Tibial nerve (tissue), 4 donors: Measurements from ENCODE around the gene STUM. TPM values are rescaled to one million over a fixed set of nuclear protein-coding genes. Genes with fewer than 3 reads are reported as not detected.

Source experiments
- DNase-seq, 2 donors: peaks; one replicate each; pipeline ENCODE4 v3.0.0-alpha.2; 2019; ENCODE audit warnings: low spot score in 2 of 2
- H3K27ac ChIP-seq, 4 donors: fragments of 200-600 bp; sonication (generic) in 3 of 4; one replicate each; pipeline ENCODE4 v1.5.1; 2017 to 2019; ENCODE audit warnings: mild to moderate bottlenecking in 1 of 4
- H3K27me3 ChIP-seq, 2 donors: fragments of 200-600 bp; sonication (generic) in 1 of 2; one replicate each; pipeline versions ENCODE4 v1.5.1 to v1.6.0; 2017 to 2019
- H3K36me3 ChIP-seq, 3 donors: fragments of 200-600 bp; sonication (generic); one replicate each; pipeline ENCODE4 v1.5.1; 2018 to 2019
- H3K4me1 ChIP-seq, 4 donors: fragments of 200-600 bp; sonication (generic) in 3 of 4; one replicate each; pipeline ENCODE4 v1.5.1; 2017 to 2019
- H3K4me3 ChIP-seq, 4 donors: fragments of 200-600 bp; sonication (generic) in 3 of 4; one replicate each; pipeline ENCODE4 v1.5.1; 2017 to 2019; ENCODE audit warnings: mild to moderate bottlenecking in 1 of 4, moderate library complexity in 1 of 4
- H3K9me3 ChIP-seq, 4 donors: fragments of 200-600 bp; sonication (generic) in 3 of 4; one replicate each; pipeline ENCODE4 v1.5.1; 2017 to 2019
- CTCF ChIP-seq, 5 experiments: fragments of 200-600 bp in 3 of 5; fragments of 450-650 bp in 2 of 5; sonication (generic) in 3 of 5; IDR thresholded peaks; one replicate each; pipeline ENCODE4 v1.5.1; 2016 to 2019; ENCODE audit warnings: antibody characterized with exemption in 5 of 5, mild to moderate bottlenecking in 3 of 5, moderate library complexity in 2 of 5
- EP300 ChIP-seq, 2 donors: sonication (generic); formaldehyde crosslinking; IDR thresholded peaks; one replicate each; pipeline ENCODE4 v1.6.1; 2017; ENCODE audit warnings: antibody characterized with exemption in 2 of 2, mild to moderate bottlenecking in 1 of 2
- POLR2A ChIP-seq, 2 donors: fragments of 450-650 bp; IDR thresholded peaks; one replicate each; pipeline ENCODE4 v1.6.1; 2017; ENCODE audit warnings: antibody characterized with exemption in 2 of 2, mild to moderate bottlenecking in 2 of 2, moderate library complexity in 2 of 2
- WGBS, 2 donors: methylation state at CpG; one replicate each; pipeline ENCODE4 v1.1.5; 2018; 5-methylcytosine and 5-hydroxymethylcytosine counted together
- total RNA-seq, 4 donors: library from RNA; depleted of rRNA; stranded (reverse); fragments of >200 nt; gene quantifications; one replicate each; pipeline ENCODE4 v1.1.0, GENCODE V29; 2016

The STUM gene
- total RNA-seq, 4 donors from 2014 or later: 4.8 to 7.5 (median 6.9) TPM

DNA sequence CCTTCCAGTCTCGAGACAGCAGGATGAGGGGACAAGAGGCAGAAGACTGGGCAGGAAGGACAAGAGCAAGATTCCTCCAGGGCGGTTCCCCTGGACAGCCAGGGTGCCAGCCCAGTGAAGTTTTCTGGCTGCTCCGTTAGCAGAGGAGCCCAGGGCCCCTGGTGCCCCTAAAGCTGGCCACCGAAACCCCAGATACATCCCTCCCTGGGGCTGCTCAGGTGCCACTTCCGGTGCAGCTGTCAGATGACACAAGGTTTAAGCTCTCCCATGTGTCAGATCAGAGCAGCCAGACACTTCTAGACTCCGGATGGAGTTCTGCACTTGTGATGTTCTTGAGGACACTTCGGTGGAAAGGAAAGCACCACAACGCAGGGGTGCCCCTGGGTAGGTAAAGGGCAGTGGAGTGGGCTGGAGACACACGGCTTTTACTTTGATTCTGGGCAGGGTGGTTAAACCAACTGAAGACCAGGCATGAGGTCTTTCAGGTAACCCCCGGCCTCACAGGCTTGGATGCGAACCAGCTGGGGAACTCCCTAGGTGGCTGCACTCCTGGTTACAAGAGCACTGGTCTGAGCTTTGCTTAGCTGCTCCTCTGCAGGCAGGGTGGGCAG, 104.9 kb downstream of the STUM start:
- no peak for DNase-seq
- Histone ChIP-seq H3K4me1 (peaks cover 0 to 66% (median 50%) of the 10 kb centered on the region in 4 donors), H3K27ac (peak overlapping the region in 2 of 4 donors; percentile 67 to 75), H3K4me3 (no peak overlapping the region), H3K27me3 (no peaks in the 10 kb centered on the region), H3K9me3 (no peaks in the 10 kb centered on the region), H3K36me3 (peaks cover 0 to 8% (median 0%) of the 10 kb centered on the region in 3 donors)
- no peak for TF ChIP-seq CTCF (IDR thresholded peaks at IDR 0.05)
- TF ChIP-seq EP300 (IDR thresholded peaks at IDR 0.05): no peak
- no peak for TF ChIP-seq POLR2A (IDR thresholded peaks at IDR 0.05)
- 81 to 82% methylated on average over 7 to 10 of the region's 11 CpGs for WGBS, 2 donors

- TF ChIP-seq CTCF (IDR thresholded peaks at IDR 0.05) (no peak), EP300 (IDR thresholded peaks at IDR 0.05) (no peak), POLR2A (IDR thresholded peaks at IDR 0.05) (no peak)
- Histone ChIP-seq H3K27ac (peak overlapping the region in 2 of 4 donors; percentile 67 to 75), H3K27me3 (no peaks in the 10 kb centered on the region), H3K36me3 (peaks cover 0 to under 1% (median 0%) of the 10 kb centered on the region in 3 donors), H3K4me3 (no peak overlapping the region), H3K4me1 (peaks cover 0 to 73% (median 57%) of the 10 kb centered on the region in 4 donors), H3K9me3 (no peaks in the 10 kb centered on the region)
- WGBS, 2 donors: 25 to 27% methylated on average over 8 of the region's 8 CpGs
- DNase-seq: no peak
Measured at GRCh38 chr1:226654046-226654667, 105.6 kb downstream of the STUM start.

DNA sequence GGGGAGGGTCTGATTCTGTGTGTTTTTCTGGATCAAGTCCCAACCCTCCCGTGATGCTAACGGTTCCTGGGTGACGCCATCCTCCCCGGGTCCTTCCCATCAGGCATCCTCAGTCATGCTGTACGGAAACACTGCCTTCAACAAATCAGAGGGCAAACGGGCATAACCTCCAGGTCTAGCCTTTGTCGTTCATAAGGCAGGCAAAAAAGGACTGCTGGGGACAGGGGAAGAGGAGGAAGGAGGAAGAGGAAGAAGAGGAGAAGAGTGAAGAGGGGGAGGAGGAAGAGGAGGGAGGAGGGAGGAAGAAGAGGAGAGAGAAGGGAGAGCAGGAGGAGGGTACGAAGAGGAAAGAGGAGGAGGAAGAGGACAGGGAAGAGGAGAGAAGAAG, 106.1 kb downstream of the STUM start:
- Histone ChIP-seq H3K36me3 (no peaks in the 10 kb centered on the region), H3K4me1 (peaks cover 0 to 77% (median 62%) of the 10 kb centered on the region in 4 donors), H3K27me3 (no peaks in the 10 kb centered on the region), H3K4me3 (no peak overlapping the region), H3K27ac (peak overlapping the region in 2 of 4 donors; percentile 67 to 75), H3K9me3 (no peaks in the 10 kb centered on the region)
- WGBS, 2 donors: 46 to 51% methylated on average over 8 of the region's 8 CpGs
- TF ChIP-seq POLR2A (IDR thresholded peaks at IDR 0.05) (no peak), EP300 (IDR thresholded peaks at IDR 0.05) (no peak), CTCF (IDR thresholded peaks at IDR 0.05) (no peak)
- DNase-seq: no peak

DNA sequence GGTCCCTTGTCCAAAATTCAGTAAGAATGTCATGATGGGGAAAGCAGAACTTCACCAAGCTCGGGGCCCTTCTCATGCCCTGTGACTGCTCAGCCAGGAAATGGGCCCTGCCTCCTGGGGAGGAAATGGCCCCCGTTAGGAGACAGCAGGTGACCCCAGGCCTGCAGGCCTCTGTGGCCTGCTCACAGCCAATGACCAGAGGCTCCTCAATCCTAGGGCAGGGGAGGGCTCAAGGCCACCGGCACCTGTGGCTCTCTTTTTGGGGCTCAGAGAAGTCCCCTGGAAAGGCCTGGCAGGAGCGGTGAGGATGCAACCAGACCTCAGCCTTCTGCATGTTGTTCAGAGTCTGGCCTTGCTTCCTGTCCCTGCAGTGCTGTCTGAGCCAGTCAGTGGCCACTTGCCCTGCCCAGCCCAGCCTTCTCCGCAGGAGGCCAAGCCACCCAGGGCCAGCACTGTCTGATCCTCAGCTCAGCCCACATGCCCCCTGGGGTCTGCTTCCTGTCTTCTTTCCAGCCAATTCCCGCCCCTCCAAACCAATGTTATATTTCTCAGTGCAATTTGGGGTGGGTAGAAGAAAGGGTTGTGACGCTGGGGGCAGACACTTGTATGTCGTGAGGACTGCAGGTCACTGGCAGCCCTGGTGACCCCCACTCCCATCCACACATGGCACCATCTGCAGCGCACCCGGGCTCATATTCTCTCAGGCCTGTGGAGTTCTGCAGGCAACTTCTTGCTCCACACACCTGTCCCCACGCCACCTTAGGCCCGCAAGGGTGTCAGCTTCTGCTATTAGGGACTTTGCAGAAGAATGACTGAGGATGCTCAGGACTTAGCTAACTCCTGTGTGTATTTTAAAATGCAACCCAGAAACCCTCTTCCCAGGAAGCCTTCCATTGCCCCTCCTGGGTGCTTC, 106.9 kb downstream of the STUM start:
- Histone ChIP-seq H3K4me3 (no peak overlapping the region), H3K36me3 (no peaks in the 10 kb centered on the region), H3K9me3 (no peaks in the 10 kb centered on the region), H3K27me3 (no peaks in the 10 kb centered on the region), H3K4me1 (peaks cover 0 to 79% (median 71%) of the 10 kb centered on the region in 4 donors), H3K27ac (peak overlapping the region in 2 of 4 donors; percentile 67 to 75)
- no peak for TF ChIP-seq CTCF (IDR thresholded peaks at IDR 0.05)
- no peak for TF ChIP-seq EP300 (IDR thresholded peaks at IDR 0.05)
- TF ChIP-seq POLR2A (IDR thresholded peaks at IDR 0.05): no peak
- 79 to 89% methylated on average over 10 to 12 of the region's 12 CpGs for WGBS, 2 donors
- DNase-seq: no peak
